HG03378 (cell line): ENCODE results near the gene CHST3.

ENCODE experiments used
- ATAC-seq: cut with Tn5 transposase; IDR thresholded peaks from one replicate; pipeline ENCODE4 v1.9.1; 2021; ENCODE audit warnings: mild to moderate bottlenecking, moderate library complexity; ENCODE audit not compliant: unreplicated experiment

The CHST3 gene

GRCh38 chr10:72049969-72050781 lies 86.0 kb downstream of the CHST3 start:
- no peak for ATAC-seq

GRCh38 chr10:72050873-72051272 lies 86.7 kb downstream of the CHST3 start:
- ATAC-seq = no peak

GRCh38 chr10:72053690-72054089 lies 89.5 kb downstream of the CHST3 start:
- ATAC-seq = no peak

GRCh38 chr10:72056113-72056512 lies 91.9 kb downstream of the CHST3 start:
- ATAC-seq = no peak

GRCh38 chr10:72056932-72057751 lies 92.9 kb downstream of the CHST3 start:
- no peak for ATAC-seq

GRCh38 chr10:72058347-72058898 lies 94.2 kb downstream of the CHST3 start:
- no peak for ATAC-seq

GRCh38 chr10:72058989-72059842 lies 95.0 kb downstream of the CHST3 start:
- no peak for ATAC-seq

- ATAC-seq = no peak
Observed at GRCh38 chr10:72059843-72060822, 95.9 kb downstream of the CHST3 start.

GRCh38 chr10:72061491-72061890 lies 97.3 kb downstream of the CHST3 start:
- ATAC-seq = no peak

- ATAC-seq = no peak
Observed at GRCh38 chr10:72061930-72062329, 97.7 kb downstream of the CHST3 start.

GRCh38 chr10:72062382-72062781 lies 98.2 kb downstream of the CHST3 start:
- ATAC-seq = no peak
